Measurements from ENCODE around the gene ZNF423.

- no peak for TF ChIP-seq EZH2 (IDR thresholded peaks at IDR 0.05; ENCODE audit: insufficient read depth, poor library complexity, severe bottlenecking)
- no peak for TF ChIP-seq EZH2phosphoT487 (IDR thresholded peaks at IDR 0.05; ENCODE audit: insufficient read depth, low read depth)
Measured at GRCh38 chr16:49854796-49855203, 1.1 kb downstream of the ZNF423 start.

Data from GM23248 (cell line).